GM19395 (cell line): ENCODE measurements around the gene OSBPL1A.

Experiments
- ATAC-seq: cut with Tn5 transposase; IDR thresholded peaks from one replicate; pipeline ENCODE4 v1.9.1; 2021; ENCODE audit warnings: mild to moderate bottlenecking, moderate library complexity; ENCODE audit not compliant: unreplicated experiment

Gene OSBPL1A

GRCh38 chr18:24230766-24231165, 166.9 kb downstream of the OSBPL1A start:
- no peak for ATAC-seq

GRCh38 chr18:24228667-24229041, 169.0 kb downstream of the OSBPL1A start:
- ATAC-seq, result no peak

- ATAC-seq, result no peak
Observed at GRCh38 chr18:24227977-24228666, 169.5 kb downstream of the OSBPL1A start.

GRCh38 chr18:24220318-24220688, 177.3 kb downstream of the OSBPL1A start:
- ATAC-seq, result no peak

GRCh38 chr18:24219561-24220317, 177.9 kb downstream of the OSBPL1A start:
- no peak for ATAC-seq

GRCh38 chr18:24214913-24215312, 182.7 kb downstream of the OSBPL1A start:
- no peak for ATAC-seq

- no peak for ATAC-seq
Observed at GRCh38 chr18:24214144-24214543, 183.5 kb downstream of the OSBPL1A start.

- ATAC-seq, result no peak
Observed at GRCh38 chr18:24212939-24213338, 184.7 kb downstream of the OSBPL1A start.

GRCh38 chr18:24209558-24209957, 188.1 kb downstream of the OSBPL1A start:
- no peak for ATAC-seq

GRCh38 chr18:24208270-24209035, 189.2 kb downstream of the OSBPL1A start:
- no peak for ATAC-seq

- no peak for ATAC-seq
Observed at GRCh38 chr18:24204904-24205303, 192.7 kb downstream of the OSBPL1A start.

GRCh38 chr18:24201699-24202687, 195.6 kb downstream of the OSBPL1A start:
- no peak for ATAC-seq

GRCh38 chr18:24200494-24201290, 196.9 kb downstream of the OSBPL1A start:
- ATAC-seq, result no peak

- ATAC-seq, result no peak
Observed at GRCh38 chr18:24199372-24199962, 198.2 kb downstream of the OSBPL1A start.

- no peak for ATAC-seq
Observed at GRCh38 chr18:24198461-24198860, 199.2 kb downstream of the OSBPL1A start.

GRCh38 chr18:24197412-24197811, 200.2 kb downstream of the OSBPL1A start:
- no peak for ATAC-seq

- no peak for ATAC-seq
Observed at GRCh38 chr18:24196764-24197163, 200.9 kb downstream of the OSBPL1A start.

- no peak for ATAC-seq
Observed at GRCh38 chr18:24195296-24196053, 202.1 kb downstream of the OSBPL1A start.

GRCh38 chr18:24190590-24190989, 207.0 kb downstream of the OSBPL1A start:
- no peak for ATAC-seq
